ENCODE data around the gene RRAGB.
"Not testable (repeated sequence)": the region's sequence is repeated elsewhere in the genome, so short reads cannot be mapped to it uniquely, and the experiment has no call there.

Gene RRAGB

DNA sequence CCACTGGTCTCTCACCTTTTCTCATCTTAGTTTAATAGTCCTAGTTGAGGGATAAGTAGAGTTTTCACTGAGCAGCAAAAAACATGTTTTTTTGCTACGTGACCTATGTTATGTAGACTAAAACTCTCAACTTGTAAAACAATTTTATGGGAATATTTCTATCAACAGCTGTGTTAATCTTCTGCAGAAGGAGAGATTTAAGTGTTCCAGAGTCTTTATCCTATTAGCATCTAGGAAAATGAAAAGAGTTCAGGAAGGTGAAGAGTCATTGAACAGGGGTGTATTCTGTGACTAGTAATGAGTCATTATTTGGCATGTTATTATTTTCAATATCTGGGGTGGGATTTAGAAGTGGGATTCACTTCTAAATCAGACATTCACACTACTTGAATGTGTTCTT, 41.9 kb downstream of the RRAGB start:
- H3K27me3 ChIP-seq (ENCODE audit: insufficient read depth, poor library complexity, severe bottlenecking): no peaks in the 10 kb centered on the region
- TF ChIP-seq POLR2AphosphoS5 (IDR thresholded peaks at IDR 0.05; ENCODE audit: low read depth): no peak
- TF ChIP-seq, protein P1, sequence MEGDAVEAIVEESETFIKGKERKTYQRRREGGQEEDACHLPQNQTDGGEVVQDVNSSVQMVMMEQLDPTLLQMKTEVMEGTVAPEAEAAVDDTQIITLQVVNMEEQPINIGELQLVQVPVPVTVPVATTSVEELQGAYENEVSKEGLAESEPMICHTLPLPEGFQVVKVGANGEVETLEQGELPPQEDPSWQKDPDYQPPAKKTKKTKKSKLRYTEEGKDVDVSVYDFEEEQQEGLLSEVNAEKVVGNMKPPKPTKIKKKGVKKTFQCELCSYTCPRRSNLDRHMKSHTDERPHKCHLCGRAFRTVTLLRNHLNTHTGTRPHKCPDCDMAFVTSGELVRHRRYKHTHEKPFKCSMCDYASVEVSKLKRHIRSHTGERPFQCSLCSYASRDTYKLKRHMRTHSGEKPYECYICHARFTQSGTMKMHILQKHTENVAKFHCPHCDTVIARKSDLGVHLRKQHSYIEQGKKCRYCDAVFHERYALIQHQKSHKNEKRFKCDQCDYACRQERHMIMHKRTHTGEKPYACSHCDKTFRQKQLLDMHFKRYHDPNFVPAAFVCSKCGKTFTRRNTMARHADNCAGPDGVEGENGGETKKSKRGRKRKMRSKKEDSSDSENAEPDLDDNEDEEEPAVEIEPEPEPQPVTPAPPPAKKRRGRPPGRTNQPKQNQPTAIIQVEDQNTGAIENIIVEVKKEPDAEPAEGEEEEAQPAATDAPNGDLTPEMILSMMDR (IDR thresholded peaks at IDR 0.05; ENCODE audit: insufficient read depth, low read length): no peak
- TF ChIP-seq, protein P2, sequence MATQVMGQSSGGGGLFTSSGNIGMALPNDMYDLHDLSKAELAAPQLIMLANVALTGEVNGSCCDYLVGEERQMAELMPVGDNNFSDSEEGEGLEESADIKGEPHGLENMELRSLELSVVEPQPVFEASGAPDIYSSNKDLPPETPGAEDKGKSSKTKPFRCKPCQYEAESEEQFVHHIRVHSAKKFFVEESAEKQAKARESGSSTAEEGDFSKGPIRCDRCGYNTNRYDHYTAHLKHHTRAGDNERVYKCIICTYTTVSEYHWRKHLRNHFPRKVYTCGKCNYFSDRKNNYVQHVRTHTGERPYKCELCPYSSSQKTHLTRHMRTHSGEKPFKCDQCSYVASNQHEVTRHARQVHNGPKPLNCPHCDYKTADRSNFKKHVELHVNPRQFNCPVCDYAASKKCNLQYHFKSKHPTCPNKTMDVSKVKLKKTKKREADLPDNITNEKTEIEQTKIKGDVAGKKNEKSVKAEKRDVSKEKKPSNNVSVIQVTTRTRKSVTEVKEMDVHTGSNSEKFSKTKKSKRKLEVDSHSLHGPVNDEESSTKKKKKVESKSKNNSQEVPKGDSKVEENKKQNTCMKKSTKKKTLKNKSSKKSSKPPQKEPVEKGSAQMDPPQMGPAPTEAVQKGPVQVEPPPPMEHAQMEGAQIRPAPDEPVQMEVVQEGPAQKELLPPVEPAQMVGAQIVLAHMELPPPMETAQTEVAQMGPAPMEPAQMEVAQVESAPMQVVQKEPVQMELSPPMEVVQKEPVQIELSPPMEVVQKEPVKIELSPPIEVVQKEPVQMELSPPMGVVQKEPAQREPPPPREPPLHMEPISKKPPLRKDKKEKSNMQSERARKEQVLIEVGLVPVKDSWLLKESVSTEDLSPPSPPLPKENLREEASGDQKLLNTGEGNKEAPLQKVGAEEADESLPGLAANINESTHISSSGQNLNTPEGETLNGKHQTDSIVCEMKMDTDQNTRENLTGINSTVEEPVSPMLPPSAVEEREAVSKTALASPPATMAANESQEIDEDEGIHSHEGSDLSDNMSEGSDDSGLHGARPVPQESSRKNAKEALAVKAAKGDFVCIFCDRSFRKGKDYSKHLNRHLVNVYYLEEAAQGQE (IDR thresholded peaks at IDR 0.05; ENCODE audit: insufficient replicate concordance, low read depth): no peak
- no peak for TF ChIP-seq SPI1 (IDR thresholded peaks at IDR 0.05; ENCODE audit: borderline replicate concordance, low read depth)
- no peak for TF ChIP-seq GABPA (IDR thresholded peaks at IDR 0.05; ENCODE audit: low read depth)
- no peak overlapping the region for H3K27ac ChIP-seq (replicated peaks)
- DNase-seq (ENCODE audit: low read depth in 1 of 2, low spot score in 1 of 2): no peak
- H3K4me3 ChIP-seq (replicated peaks; ENCODE audit: insufficient read depth, low read length): no peak overlapping the region

DNA sequence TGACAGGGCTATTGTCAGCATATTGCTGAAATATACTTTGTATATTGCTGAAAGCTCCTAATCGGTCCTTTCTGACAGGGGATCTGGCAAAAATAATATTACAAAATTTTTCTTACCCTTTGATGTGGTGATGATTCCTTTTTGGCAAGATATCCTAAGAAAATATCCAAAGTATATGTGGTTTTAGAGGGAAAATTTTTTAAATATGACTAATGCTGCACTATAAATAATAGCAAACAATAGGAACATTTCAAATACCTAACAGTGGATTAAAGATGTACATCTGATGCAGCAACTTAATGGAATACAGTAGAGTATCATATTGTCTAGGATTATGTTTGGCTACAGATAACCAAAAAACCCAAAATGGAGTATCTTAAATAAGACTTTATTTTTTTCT, 49.6 kb downstream of the RRAGB start:
- no peak for DNase-seq (ENCODE audit: low read depth in 1 of 2, low spot score in 1 of 2)
- no peak for TF ChIP-seq POLR2AphosphoS5 (IDR thresholded peaks at IDR 0.05; ENCODE audit: low read depth)
- TF ChIP-seq, protein P1 (IDR thresholded peaks at IDR 0.05; ENCODE audit: insufficient read depth, low read length): no peak
- TF ChIP-seq, protein P2 (IDR thresholded peaks at IDR 0.05; ENCODE audit: insufficient replicate concordance, low read depth): no peak
- TF ChIP-seq SPI1 (IDR thresholded peaks at IDR 0.05; ENCODE audit: borderline replicate concordance, low read depth): no peak
- no peak for TF ChIP-seq GABPA (IDR thresholded peaks at IDR 0.05; ENCODE audit: low read depth)

DNA sequence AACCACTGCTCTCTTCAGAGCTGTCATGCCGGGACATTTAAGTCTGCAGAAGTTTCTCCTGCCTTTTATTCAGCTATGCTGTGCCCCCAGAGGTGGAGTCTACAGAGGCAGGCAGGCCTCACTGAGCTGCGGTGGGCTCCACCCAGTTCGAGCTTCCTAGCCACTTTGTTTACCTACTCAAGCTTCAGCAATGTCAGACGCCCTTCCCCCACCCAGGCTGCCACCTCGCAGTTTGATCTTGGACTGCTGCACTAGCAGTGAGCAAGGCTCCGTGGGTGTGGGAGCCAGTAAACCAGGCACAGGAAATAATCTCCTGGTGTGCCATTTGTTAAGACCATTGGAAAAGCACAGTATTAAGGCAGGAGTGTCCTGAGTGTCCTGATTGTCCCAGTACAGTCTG, 56.9 kb downstream of the RRAGB start:
- not testable (repeated sequence) for H3K27me3 ChIP-seq (ENCODE audit: insufficient read depth, poor library complexity, severe bottlenecking); H3K4me3 ChIP-seq (replicated peaks; ENCODE audit: insufficient read depth, low read length); DNase-seq (ENCODE audit: low read depth in 1 of 2, low spot score in 1 of 2); H3K27ac ChIP-seq (replicated peaks)

More for the DNA sequence above, 49.6 kb downstream of the RRAGB start:
- Histone ChIP-seq H3K27ac (replicated peaks) (no peak overlapping the region), H3K27me3 (ENCODE audit: insufficient read depth, poor library complexity, severe bottlenecking) (no peaks in the 10 kb centered on the region), H3K4me3 (replicated peaks; ENCODE audit: insufficient read depth, low read length) (no peak overlapping the region)

DNA sequence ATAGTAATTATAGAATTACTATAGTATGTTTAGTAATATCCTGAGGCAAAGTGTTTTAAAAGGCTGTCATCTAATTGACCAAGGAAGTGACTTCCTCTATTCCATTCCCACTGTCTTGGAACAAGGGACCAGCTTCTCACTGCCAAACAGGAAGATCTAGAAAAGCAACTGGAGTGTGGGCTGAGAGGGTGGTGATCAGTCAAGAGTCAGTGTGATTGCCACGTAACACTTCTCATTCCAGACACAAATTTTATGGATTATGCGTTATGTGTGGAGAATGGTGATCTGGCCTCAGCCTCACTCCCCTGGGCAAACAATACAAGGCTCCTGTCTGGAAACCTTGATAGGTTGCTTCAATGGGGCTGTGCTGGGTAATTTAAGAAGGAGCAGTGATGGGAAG, 60.0 kb downstream of the RRAGB start:
- no peak for DNase-seq (ENCODE audit: low read depth in 1 of 2, low spot score in 1 of 2)
- TF ChIP-seq, protein P1 (IDR thresholded peaks at IDR 0.05; ENCODE audit: insufficient read depth, low read length): no peak
- no peak for TF ChIP-seq GABPA (IDR thresholded peaks at IDR 0.05; ENCODE audit: low read depth)
- TF ChIP-seq SPI1 (IDR thresholded peaks at IDR 0.05; ENCODE audit: borderline replicate concordance, low read depth): no peak
- TF ChIP-seq, protein P2 (IDR thresholded peaks at IDR 0.05; ENCODE audit: insufficient replicate concordance, low read depth): no peak
- no peak for TF ChIP-seq POLR2AphosphoS5 (IDR thresholded peaks at IDR 0.05; ENCODE audit: low read depth)
- no peak overlapping the region for H3K27ac ChIP-seq (replicated peaks)
- H3K27me3 ChIP-seq (ENCODE audit: insufficient read depth, poor library complexity, severe bottlenecking): no peaks in the 10 kb centered on the region
- H3K4me3 ChIP-seq (replicated peaks; ENCODE audit: insufficient read depth, low read length): no peak overlapping the region

Data from HL-60 (cell line).